ENCODE data around the gene CROCC2. TPM values are rescaled to one million over a fixed set of nuclear protein-coding genes. Genes with fewer than 3 reads are reported as not detected.

CROCC2 gene
- total and polyA plus RNA-seq, 2 donors from 2014 or later = 0.13 TPM; not detected in 1

DNA sequence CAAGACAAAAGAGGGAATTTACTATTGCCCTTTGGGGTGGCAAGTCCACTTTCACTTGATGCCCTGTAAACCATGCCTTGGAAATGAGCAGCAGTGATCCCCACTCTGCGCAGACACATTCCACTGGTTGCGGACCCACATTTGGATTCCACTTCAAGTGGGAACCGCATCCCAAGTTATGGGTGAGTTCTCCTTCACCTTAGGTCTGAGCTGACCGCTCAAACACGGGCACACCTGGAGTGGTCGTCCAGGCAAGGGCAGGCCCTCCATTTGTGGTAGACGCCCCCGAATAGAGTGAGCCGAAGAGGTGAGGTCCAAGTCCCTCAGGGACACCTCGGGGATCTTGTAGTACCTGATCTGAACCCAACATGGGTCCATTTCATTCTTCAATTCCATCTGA, 47.3 kb upstream of the CROCC2 start:
- H3K27ac ChIP-seq (ENCODE audit: low read depth in 2 of 2, low read length in 2 of 2) = no peak overlapping the region
- intact Hi-C loops (cut with DNase I) = loop anchor here (10.0 kb wide), 1 partner anchor 206 kb away; no protein-coding TSS in a partner anchor
- DNase-seq (no peak), FAIRE-seq (no peak)
- peaks cover 0 to 8% (median 0%) of the 10 kb centered on the region in 3 donors for H3K4me1 ChIP-seq (ENCODE audit: control insufficient read depth in 2 of 3, insufficient read depth in 2 of 3, low read depth in 1 of 3, low read length in 3 of 3)
- TF ChIP-seq, protein P1, sequence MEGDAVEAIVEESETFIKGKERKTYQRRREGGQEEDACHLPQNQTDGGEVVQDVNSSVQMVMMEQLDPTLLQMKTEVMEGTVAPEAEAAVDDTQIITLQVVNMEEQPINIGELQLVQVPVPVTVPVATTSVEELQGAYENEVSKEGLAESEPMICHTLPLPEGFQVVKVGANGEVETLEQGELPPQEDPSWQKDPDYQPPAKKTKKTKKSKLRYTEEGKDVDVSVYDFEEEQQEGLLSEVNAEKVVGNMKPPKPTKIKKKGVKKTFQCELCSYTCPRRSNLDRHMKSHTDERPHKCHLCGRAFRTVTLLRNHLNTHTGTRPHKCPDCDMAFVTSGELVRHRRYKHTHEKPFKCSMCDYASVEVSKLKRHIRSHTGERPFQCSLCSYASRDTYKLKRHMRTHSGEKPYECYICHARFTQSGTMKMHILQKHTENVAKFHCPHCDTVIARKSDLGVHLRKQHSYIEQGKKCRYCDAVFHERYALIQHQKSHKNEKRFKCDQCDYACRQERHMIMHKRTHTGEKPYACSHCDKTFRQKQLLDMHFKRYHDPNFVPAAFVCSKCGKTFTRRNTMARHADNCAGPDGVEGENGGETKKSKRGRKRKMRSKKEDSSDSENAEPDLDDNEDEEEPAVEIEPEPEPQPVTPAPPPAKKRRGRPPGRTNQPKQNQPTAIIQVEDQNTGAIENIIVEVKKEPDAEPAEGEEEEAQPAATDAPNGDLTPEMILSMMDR (IDR thresholded peaks at IDR 0.05; ENCODE audit: borderline replicate concordance, extremely low read depth, insufficient read depth) = no peak
- H3K9me3 ChIP-seq (ENCODE audit: control insufficient read depth in 2 of 3, insufficient read depth in 1 of 3, low read length in 3 of 3) = peaks cover 0 to 7% (median 0%) of the 10 kb centered on the region in 3 donors
- H3K36me3 ChIP-seq (ENCODE audit: control insufficient read depth in 2 of 3, insufficient read depth in 3 of 3, low read length in 3 of 3) = no peaks in the 10 kb centered on the region
- H3K27me3 ChIP-seq (ENCODE audit: control insufficient read depth, insufficient read depth, low read length) = no peaks in the 10 kb centered on the region
- no peak overlapping the region for H3K4me3 ChIP-seq (ENCODE audit: low read length in 3 of 3)
- no peak overlapping the region for H3K9ac ChIP-seq (ENCODE audit: low read length in 3 of 3)

DNA sequence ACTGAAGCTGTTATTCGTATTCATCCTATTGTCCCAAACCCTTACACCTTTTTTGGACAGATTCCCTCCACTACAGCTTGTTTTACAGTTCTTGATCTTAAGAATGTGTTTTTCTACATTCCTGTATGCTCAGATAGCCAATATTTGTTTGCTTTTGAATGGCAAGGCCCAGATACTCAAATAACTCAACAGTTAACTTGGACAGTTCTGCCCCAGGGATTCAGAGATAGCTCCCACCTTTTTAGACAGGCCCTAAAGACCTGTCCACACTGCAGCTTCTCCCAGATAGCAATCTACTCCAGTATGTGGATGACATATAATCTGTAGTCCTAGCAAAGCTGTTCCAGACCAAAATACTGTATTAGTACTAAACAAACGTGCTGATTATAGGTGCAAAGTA, 44.6 kb upstream of the CROCC2 start:
- intact Hi-C loops (cut with DNase I) = no loop called here
- FAIRE-seq = no peak
- TF ChIP-seq, protein P1 (IDR thresholded peaks at IDR 0.05; ENCODE audit: borderline replicate concordance, extremely low read depth, insufficient read depth) = no peak

DNA sequence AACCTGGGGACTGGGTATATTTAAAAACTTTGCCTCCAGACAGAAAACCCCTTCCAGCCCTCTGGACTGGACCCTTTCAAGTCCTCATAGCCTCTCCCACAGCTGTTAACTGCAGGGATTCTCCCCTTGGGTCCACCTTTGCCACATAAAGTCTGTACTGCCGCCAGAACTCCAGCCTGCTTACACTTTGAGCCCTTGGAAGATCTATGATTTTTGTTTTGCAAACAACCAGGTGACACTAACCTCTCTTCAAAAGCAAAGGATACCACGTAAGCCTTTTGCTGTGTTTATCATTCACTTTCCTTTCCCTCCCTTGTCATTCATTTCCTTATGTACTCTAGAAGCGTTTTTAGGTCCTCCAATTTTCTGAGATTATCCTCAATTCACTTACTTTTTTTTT, 41.7 kb upstream of the CROCC2 start:
- DNase-seq (no peak), FAIRE-seq (no peak)
- no peak overlapping the region for H3K27ac ChIP-seq (ENCODE audit: low read depth in 2 of 2, low read length in 2 of 2)
- H3K4me1 ChIP-seq (ENCODE audit: control insufficient read depth in 2 of 3, insufficient read depth in 2 of 3, low read depth in 1 of 3, low read length in 3 of 3) = no peaks in the 10 kb centered on the region
- H3K9ac ChIP-seq (ENCODE audit: low read length in 3 of 3) = no peak overlapping the region
- H3K9me3 ChIP-seq (ENCODE audit: control insufficient read depth in 2 of 3, insufficient read depth in 1 of 3, low read length in 3 of 3) = no peaks in the 10 kb centered on the region
- TF ChIP-seq, protein P1 (IDR thresholded peaks at IDR 0.05; ENCODE audit: borderline replicate concordance, extremely low read depth, insufficient read depth) = no peak
- H3K27me3 ChIP-seq (ENCODE audit: control insufficient read depth, insufficient read depth, low read length) = no peaks in the 10 kb centered on the region
- no peaks in the 10 kb centered on the region for H3K36me3 ChIP-seq (ENCODE audit: control insufficient read depth in 2 of 3, insufficient read depth in 3 of 3, low read length in 3 of 3)
- intact Hi-C loops (cut with DNase I) = no loop called here
- H3K4me3 ChIP-seq (ENCODE audit: low read length in 3 of 3) = no peak overlapping the region

More for the DNA sequence above, 44.6 kb upstream of the CROCC2 start:
- Histone ChIP-seq H3K9ac (ENCODE audit: low read length in 3 of 3) (no peak overlapping the region), H3K27me3 (ENCODE audit: control insufficient read depth, insufficient read depth, low read length) (no peaks in the 10 kb centered on the region), H3K36me3 (ENCODE audit: control insufficient read depth in 2 of 3, insufficient read depth in 3 of 3, low read length in 3 of 3) (no peaks in the 10 kb centered on the region), H3K4me1 (ENCODE audit: control insufficient read depth in 2 of 3, insufficient read depth in 2 of 3, low read depth in 1 of 3, low read length in 3 of 3) (peaks cover 0 to 6% (median 0%) of the 10 kb centered on the region in 3 donors), H3K9me3 (ENCODE audit: control insufficient read depth in 2 of 3, insufficient read depth in 1 of 3, low read length in 3 of 3) (no peaks in the 10 kb centered on the region), H3K4me3 (ENCODE audit: low read length in 3 of 3) (no peak overlapping the region), H3K27ac (ENCODE audit: low read depth in 2 of 2, low read length in 2 of 2) (no peak overlapping the region)
- DNase-seq = no peak

DNA sequence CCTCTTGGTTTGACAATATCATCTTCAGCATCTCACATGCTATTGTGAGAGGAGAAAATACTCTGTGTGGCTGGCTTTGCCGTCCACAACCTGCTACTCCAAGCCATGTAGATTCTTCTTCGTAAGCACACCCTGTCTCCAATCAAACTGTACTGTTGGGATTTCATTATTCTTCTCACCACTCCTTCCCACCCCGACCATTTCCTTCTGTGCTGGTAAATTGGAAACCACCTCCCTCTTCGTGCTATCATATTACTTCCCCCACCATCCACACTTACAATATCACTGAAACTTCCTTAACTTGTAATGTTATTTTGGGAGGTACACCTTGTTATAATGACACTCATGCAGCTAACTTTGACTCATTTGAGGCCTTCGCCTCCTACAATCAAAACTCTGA, 40.7 kb upstream of the CROCC2 start:
- FAIRE-seq (no peak), DNase-seq (no peak)
- Histone ChIP-seq H3K27ac (ENCODE audit: low read depth in 2 of 2, low read length in 2 of 2) (no peak overlapping the region), H3K9ac (ENCODE audit: low read length in 3 of 3) (no peak overlapping the region), H3K27me3 (ENCODE audit: control insufficient read depth, insufficient read depth, low read length) (no peaks in the 10 kb centered on the region), H3K4me3 (ENCODE audit: low read length in 3 of 3) (no peak overlapping the region), H3K36me3 (ENCODE audit: control insufficient read depth in 2 of 3, insufficient read depth in 3 of 3, low read length in 3 of 3) (no peaks in the 10 kb centered on the region), H3K9me3 (ENCODE audit: control insufficient read depth in 2 of 3, insufficient read depth in 1 of 3, low read length in 3 of 3) (no peaks in the 10 kb centered on the region), H3K4me1 (ENCODE audit: control insufficient read depth in 2 of 3, insufficient read depth in 2 of 3, low read depth in 1 of 3, low read length in 3 of 3) (no peaks in the 10 kb centered on the region)
- intact Hi-C loops (cut with DNase I) = no loop called here
- TF ChIP-seq, protein P1 (IDR thresholded peaks at IDR 0.05; ENCODE audit: borderline replicate concordance, extremely low read depth, insufficient read depth) = no peak
